Bronchial epithelial cell (primary cell): ENCODE data around the gene SEC63. TPM values are rescaled to one million over a fixed set of nuclear protein-coding genes. Genes with fewer than 3 reads are reported as not detected.
"Not testable (repeated sequence)": the region's sequence is repeated elsewhere in the genome, so short reads cannot be mapped to it uniquely, and the experiment has no call there.

Experiments used
- DNase-seq: peaks from one replicate; pipeline ENCODE4 v3.0.0-alpha.2; 2010; ENCODE audit warnings: low read depth
- FAIRE-seq: peaks from 2 replicates; lab custom pipeline; 2011; peaks lifted over from hg19 to GRCh38; lab: Jason Lieb, UNC
- H3K27me3 ChIP-seq: 2 replicates; pipeline ENCODE4 v1.5.1; 2011; ENCODE audit warnings: low read length; ENCODE audit not compliant: control insufficient read depth, insufficient read depth
- H3K36me3 ChIP-seq: 2 replicates; pipeline ENCODE4 v1.5.1; 2011; ENCODE audit warnings: low read length; ENCODE audit not compliant: control insufficient read depth, insufficient read depth
- H3K4me3 ChIP-seq: 2 replicates; pipeline ENCODE4 v1.5.1; 2011; ENCODE audit warnings: mild to moderate bottlenecking, low read depth, low read length, control low read depth
- CTCF ChIP-seq: IDR thresholded peaks from 2 replicates; pipeline ENCODE4 v1.5.1; 2011; ENCODE audit warnings: mild to moderate bottlenecking, moderate library complexity, low read length, control low read depth, inconsistent platforms; ENCODE audit not compliant: insufficient read depth, severe bottlenecking
- total RNA-seq: library from RNA; depleted of rRNA; stranded (reverse); fragments of >200 nt; gene quantifications from 2 replicates; pipeline ENCODE4 v1.2.1, GENCODE V29; 2014

The SEC63 gene
- total RNA-seq, 1 donor from 2014 or later: 19.7 TPM

- Histone ChIP-seq H3K36me3 (peaks cover 3% of the 10 kb centered on the region), H3K4me3 (peak overlapping the region; percentile 73), H3K27me3 (no peaks in the 10 kb centered on the region)
- FAIRE-seq (no peak), DNase-seq (peak; percentile 48)
- no peak for TF ChIP-seq CTCF
Observed at GRCh38 chr6:107956586-107957307, 1.3 kb downstream of the SEC63 start.

- TF ChIP-seq CTCF: no peak
- Histone ChIP-seq H3K36me3 (peaks cover 3% of the 10 kb centered on the region), H3K27me3 (no peaks in the 10 kb centered on the region), H3K4me3 (peak overlapping the region; percentile 73)
- FAIRE-seq (no peak), DNase-seq (no peak)
Observed at GRCh38 chr6:107956181-107956580, 1.8 kb downstream of the SEC63 start.

GRCh38 chr6:107953858-107954414, 4.1 kb downstream of the SEC63 start:
- H3K27me3 ChIP-seq, FAIRE-seq, DNase-seq, H3K4me3 ChIP-seq, H3K36me3 ChIP-seq: not testable (repeated sequence)

GRCh38 chr6:107943626-107944439, 14.2 kb downstream of the SEC63 start:
- TF ChIP-seq CTCF: no peak
- H3K4me3 ChIP-seq: no peak overlapping the region
- DNase-seq: no peak
- no peak for FAIRE-seq
- no peaks in the 10 kb centered on the region for H3K27me3 ChIP-seq
- peaks cover 1% of the 10 kb centered on the region for H3K36me3 ChIP-seq

GRCh38 chr6:107942142-107942541, 15.9 kb downstream of the SEC63 start:
- no peak for FAIRE-seq
- no peaks in the 10 kb centered on the region for H3K27me3 ChIP-seq
- DNase-seq: no peak
- no peak overlapping the region for H3K4me3 ChIP-seq
- TF ChIP-seq CTCF: no peak
- peaks cover 1% of the 10 kb centered on the region for H3K36me3 ChIP-seq

GRCh38 chr6:107941627-107942026, 16.4 kb downstream of the SEC63 start:
- Histone ChIP-seq H3K27me3 (no peaks in the 10 kb centered on the region), H3K36me3 (peaks cover 1% of the 10 kb centered on the region), H3K4me3 (no peak overlapping the region)
- FAIRE-seq: no peak
- no peak for TF ChIP-seq CTCF
- DNase-seq: no peak
